ENCODE data around the gene MTX3. TPM values are rescaled to one million over a fixed set of nuclear protein-coding genes. Genes with fewer than 3 reads are reported as not detected.
A peak's percentile ranks its signal among the peaks of the same experiment; 100 is the strongest.

MTX3 gene
- total RNA-seq, 1 experiment from 2014 or later = 8.5 TPM

DNA sequence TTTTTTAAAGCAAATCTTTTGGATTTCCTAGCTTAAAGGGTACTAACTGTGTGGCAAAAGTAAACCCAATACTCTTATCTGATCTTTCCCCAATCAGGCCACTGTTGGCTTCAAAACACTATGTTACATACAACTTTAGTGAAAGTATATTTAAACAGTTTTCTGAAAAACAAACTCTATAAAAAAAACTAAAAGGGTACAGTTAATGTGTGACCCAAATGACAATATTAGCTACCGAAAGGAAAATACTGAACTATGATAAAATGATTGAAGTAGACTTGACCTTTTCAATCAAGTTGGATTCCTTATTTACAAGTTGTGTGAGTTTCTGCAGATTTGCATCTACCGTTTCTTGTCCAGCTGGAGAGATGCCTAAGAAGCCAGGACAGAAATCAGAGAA is 5.8 kb downstream of the MTX3 start:
- in situ Hi-C loops (cut with HindIII; ENCODE audit: low sequenced_read_pairs) = no loop called here
- no peak for DNase-seq (ENCODE audit: low spot score)

DNA sequence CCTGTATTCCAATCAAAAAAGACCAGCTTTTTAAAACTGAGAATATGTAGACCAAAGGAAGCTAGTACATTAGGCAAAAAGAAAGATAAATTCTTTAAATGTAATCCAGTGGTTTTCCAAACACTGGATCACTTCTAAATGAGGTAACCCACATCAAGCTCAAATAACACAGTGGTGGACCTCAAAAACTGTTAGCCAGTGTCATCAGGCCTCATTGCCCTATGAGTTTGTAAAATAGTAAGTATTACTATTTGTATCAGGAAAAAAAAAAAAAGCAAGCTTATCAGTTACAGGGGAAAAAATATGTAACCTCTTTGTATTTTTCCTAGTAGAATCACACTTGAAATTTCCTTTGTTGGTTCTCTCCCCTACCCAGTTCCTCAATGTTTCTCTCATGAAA is 6.7 kb downstream of the MTX3 start:
- DNase-seq (ENCODE audit: low spot score) = no peak
- in situ Hi-C loops (cut with HindIII; ENCODE audit: low sequenced_read_pairs) = no loop called here

DNA sequence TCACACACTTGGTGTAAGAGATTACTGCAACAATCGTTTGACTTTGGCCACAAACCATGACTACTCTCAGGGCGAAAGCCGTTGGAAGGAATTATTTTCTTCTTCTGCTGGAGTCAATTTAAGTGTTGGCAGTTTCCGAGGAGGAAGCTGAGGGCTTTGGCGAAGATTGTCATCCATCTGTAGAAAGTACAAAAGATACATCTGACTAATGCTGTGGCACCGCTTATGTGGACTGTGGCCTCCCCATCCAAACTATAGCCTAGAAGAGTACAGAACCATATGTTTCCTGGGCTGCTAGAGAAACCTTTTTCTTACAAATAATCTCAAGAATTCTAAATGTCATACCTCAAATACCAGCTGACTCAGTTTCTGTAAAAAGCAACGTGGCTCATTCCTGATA is 7.4 kb downstream of the MTX3 start:
- DNase-seq (ENCODE audit: low spot score) = no peak
- in situ Hi-C loops (cut with HindIII; ENCODE audit: low sequenced_read_pairs) = no loop called here

DNA sequence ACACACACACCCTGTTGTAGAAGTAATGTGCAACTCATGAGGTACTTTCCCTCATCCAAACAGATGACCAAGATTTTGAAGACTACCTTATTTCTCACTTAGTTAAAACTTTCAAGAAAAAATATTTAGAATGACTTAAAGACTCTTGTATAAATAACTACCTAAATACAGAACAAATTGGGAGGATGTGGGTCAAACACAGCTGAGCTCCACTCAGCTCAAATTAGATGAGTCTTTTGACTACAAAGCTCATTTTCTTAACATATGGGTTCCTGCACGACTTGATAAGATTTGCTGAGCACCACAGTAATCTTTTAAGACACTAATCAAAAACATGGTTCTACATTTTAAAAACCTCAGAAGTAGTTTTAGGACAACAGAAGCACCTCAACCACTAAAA is 8.9 kb downstream of the MTX3 start:
- DNase-seq (ENCODE audit: low spot score) = no peak
- in situ Hi-C loops (cut with HindIII; ENCODE audit: low sequenced_read_pairs) = no loop called here

DNA sequence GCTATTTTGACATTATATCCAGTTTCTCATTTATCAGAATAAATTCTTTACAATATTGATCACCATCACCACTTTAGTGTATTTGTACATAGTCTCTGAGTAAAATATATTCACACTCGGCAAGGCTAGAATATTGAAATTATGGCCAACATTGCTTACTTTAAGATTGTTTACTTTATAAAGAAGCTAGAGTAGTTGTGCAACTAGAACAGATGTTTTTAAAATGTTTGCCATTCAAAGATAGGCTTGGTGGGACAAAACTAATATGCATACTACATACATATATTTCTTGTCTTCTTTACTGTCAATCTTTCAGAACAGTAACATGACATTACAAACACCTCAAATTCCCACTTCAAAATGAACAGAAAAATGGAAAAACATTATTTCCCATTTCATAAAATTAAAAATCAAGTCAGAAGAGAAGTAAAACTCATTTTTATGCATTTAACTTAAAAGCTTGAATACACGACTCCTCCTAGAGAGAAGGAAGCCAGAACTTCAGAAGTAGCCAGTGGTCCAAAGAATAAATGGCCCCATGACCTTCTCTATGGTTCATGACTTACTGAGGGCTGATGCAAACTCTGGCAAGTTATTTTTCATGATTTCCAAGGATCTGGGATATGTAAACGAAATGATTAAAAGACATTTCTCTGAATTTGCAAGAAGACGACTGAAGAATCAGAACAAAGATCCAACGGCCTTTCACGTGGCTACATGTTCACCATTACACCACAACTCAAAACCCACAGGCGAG is 14.1 kb downstream of the MTX3 start:
- no peak for DNase-seq (ENCODE audit: low spot score)
- in situ Hi-C loops (cut with HindIII; ENCODE audit: low sequenced_read_pairs) = no loop called here

DNA sequence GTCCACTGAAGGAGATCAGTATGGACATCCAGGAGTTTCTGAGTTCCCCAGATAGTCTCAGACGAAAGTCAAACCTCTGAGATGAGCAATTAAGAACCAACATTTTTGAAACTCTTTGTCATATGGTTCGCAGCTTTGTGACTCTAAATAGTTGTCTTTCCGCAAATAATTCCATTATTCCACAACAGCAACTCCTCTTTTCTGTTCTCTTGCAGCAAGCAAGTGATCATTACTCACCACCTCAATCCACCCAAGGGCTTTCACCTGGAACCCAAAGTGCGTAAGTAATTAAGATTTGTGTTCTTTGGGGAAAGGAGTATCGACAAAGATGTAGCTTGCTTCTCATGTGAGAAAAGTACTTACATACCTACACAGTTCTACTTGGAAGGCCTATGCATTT is 15.6 kb downstream of the MTX3 start:
- in situ Hi-C loops (cut with HindIII; ENCODE audit: low sequenced_read_pairs) = no loop called here
- DNase-seq (ENCODE audit: low spot score) = no peak

DNA sequence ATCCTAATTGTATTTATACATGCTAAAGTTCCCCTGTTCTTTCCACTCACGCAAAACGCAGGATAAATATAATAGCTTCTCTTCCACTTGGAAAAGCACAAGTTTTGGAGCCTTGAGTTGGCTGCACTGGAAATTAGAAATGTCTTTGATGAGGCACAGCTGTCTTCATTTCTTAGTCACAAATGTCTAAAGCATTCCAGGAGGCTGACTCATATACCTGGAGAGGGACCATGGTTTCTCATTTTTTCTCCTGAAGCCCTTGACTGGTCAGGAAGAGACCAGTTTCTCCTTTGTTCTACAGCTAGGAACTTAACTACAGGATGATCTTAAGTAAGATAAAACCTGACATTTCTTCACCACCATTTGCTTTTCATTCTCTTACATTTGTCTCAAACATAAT is 16.2 kb downstream of the MTX3 start:
- in situ Hi-C loops (cut with HindIII; ENCODE audit: low sequenced_read_pairs) = no loop called here
- no peak for DNase-seq (ENCODE audit: low spot score)

DNA sequence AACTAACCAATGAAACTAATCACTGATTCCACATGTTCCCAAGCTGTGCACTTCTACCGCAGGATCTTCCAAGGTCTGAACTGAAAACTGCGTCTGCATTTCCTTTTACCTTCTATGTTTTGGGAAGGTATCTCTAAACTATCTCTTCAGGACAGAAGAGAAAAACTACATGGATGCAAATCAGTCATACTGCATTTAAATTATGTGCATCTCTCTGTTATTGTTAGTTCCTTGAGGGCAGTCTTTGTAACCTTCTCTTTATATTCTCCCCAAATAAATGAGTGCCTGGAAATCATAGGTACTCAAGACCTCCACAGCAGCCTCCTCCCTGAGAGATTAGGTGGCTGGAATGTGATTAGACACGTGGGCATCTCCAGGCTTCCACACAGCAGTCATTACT is 17.1 kb downstream of the MTX3 start:
- in situ Hi-C loops (cut with HindIII; ENCODE audit: low sequenced_read_pairs) = no loop called here
- no peak for DNase-seq (ENCODE audit: low spot score)

DNA sequence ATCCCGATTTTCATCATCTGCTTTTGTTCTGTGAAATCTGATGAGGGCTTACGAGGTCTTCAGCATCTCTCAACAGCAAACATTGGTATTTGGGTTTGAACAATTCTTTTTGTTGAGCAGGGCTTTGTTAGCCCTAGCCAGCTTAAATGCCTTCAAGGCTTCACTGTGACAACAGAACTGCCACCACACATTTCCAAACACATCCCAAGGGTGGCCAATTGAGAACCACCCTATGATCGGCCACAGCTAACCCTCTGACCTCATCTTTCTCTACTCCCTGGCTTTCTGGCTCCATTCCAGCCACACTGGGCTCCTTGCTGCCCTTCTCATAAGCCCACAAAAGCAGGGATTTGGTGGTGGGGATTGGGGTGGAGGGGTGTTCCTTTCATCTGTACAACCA is 17.6 kb downstream of the MTX3 start:
- no peak for DNase-seq (ENCODE audit: low spot score)
- in situ Hi-C loops (cut with HindIII; ENCODE audit: low sequenced_read_pairs) = no loop called here

DNA sequence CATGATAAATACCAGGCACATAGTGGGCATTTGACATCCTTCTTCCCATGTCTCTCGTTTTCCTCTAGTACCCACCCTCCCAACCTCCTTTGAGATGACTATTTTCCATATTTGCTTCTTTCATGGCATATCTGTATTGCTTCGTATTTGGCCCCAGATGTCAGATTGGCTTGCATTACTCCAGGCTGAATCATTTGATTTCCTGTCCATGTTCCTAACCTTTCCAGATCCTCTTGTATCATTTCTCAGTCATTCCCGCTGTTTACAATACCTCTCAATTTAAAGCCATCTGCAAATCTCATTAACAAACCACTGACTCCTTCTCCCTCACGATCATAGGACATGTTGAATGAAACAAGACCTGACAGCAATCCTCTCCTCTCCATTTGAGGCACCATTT is 19.9 kb downstream of the MTX3 start:
- in situ Hi-C loops (cut with HindIII; ENCODE audit: low sequenced_read_pairs) = no loop called here

DNA sequence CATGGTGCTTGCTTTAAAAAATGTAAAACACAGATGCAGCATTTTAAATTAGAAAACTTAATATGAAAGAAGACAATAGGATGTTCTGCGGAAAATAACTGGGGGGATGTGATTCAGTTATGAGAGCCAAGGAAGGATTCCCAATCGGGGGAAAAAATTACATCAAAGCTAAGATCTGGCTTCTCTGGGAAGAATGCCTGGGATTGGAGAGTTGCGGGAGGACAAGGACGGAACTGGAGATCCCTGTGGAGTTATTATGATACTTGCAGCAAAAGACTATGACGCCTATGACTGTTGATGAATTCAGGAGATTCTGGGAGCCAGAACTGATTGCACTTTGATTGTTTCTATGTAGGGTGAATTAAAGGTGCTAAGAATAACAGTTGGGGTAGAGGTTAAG is 24.6 kb downstream of the MTX3 start:
- in situ Hi-C loops (cut with HindIII; ENCODE audit: low sequenced_read_pairs) = no loop called here
- DNase-seq (ENCODE audit: low spot score) = no peak

More for the DNA sequence above, 19.9 kb downstream of the MTX3 start:
- DNase-seq (ENCODE audit: low spot score) = no peak

DNA sequence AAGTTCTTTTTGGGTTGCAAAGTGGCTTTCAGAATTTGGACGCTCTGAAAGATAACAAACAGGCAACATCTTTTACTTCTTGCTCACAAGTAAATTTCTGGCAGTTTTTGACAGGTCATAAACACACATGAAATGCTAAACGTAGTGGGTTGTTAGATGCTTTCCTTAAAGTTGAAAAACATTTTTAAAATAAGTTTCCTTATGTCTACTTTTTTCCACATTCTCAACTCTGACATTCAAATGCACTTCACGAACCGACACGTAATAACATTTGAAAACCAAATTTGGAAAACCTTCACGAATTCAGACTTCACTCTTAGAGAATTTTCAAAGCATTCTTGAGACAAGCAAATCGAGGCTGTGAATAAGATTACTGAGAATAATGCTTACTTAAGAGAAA is 26.9 kb downstream of the MTX3 start:
- in situ Hi-C loops (cut with HindIII; ENCODE audit: low sequenced_read_pairs) = no loop called here
- DNase-seq (ENCODE audit: low spot score) = no peak

DNA sequence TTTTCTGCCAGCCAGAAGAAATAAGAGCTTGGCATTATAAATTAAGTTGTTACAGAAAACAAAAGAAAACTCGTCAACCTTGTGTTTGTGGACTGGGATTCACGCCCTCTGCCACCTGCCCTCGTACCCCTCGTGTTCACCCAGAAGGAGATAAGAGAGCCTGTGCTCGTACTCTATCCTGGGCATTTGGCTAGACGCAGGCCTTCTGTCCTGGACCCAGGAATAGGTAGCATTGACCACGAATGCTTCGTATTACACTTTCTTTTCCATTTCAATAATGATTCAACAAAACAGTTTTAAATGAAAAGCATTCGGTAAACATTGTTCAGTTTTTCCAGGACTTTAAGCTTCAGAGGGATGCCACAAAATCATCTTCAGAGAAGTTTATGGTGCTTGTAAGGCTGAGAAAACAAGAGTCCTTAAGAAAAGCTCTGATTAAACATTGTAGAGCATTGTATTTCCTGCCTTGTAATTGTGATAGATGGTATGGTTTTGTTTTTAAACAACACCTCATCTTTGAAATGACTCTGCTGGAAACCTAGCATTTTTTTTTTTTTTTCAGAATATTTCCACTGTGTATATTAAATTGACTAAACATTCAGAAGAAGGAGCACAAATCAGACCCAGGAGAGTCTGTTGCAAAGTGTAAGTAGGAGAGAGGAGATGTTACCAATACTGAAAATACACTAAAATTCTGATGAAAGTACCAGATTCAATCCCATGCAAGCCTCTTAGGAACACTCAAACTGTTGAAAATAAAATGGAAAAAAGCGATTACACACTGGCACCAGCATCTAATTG is 27.6 kb downstream of the MTX3 start:
- DNase-seq (ENCODE audit: low spot score) = peak; percentile 3
- in situ Hi-C loops (cut with HindIII; ENCODE audit: low sequenced_read_pairs) = no loop called here

DNA sequence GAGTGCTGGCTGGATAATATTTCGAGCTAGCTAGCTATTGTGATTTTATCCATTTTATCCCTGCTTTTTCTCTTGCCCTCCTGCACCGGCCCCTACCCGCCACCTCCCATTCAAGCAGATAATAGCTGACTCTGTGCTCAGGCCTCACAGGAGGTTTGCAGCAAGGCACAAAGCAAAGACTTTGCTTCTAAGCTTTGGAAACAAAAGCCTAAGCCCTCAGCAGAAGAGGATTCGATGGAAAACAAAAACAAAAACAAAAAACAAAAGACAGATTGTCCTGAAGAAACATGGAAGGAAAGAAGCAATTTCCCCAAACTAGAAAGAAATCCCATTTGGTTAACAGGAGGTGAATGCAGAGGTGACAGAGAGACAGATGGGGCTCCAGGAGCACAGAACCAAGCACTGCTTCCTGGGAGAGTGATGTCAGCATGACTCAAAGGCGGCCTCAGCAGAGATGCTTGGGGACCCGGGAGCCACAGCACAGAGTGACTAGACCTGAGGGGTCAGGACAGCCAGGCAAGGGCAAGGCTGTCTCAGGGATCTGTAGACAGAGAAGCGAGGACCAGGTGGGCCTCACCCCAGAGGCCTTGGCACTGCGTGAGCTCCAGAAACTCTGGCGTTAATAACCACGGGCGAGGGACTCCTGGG is 28.4 kb downstream of the MTX3 start:
- in situ Hi-C loops (cut with HindIII; ENCODE audit: low sequenced_read_pairs) = no loop called here
- DNase-seq (ENCODE audit: low spot score) = peak; percentile 8

DNA sequence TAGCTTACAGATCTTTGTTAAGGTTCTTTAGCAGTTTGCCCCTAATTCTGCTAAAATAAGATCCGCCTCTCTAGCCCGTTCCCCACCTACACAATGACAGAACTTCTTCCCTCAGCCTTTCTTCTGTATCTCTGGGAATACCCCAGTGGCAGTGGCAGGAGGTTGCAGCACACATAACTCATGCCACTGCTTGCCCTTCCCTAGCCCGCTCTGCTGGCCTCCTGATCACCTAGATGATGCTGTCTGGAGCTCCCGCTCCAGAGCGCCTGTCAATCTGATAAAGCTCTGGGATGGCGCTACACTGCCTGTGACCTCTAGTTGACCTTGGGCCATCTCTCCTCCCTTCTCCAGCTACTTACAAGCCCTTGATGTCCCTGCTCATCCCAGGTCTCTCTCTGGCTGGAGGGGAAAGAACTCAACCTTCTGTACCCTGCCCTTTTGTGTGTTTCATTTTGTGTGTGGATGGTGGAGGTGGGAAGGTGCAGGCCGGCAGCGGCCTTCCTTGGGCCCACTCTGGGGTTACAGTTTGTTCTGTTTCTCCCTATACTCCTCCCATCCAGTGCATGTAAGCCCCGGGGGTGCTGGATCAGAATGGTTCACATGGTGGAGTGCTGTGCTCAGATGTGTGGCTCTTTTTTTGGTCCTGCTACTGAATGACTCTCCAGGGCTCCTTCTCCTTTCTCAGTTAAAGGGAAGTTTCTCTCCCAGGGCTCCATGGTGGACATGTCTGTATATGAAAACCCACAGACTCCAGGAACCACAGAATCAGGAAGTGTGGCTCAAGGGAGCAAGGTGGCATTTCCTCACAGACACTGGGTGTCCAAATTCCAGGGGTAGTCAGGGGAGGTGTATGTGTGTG is 29.1 kb downstream of the MTX3 start:
- in situ Hi-C loops (cut with HindIII; ENCODE audit: low sequenced_read_pairs) = no loop called here
- DNase-seq (ENCODE audit: low spot score) = no peak

DNA sequence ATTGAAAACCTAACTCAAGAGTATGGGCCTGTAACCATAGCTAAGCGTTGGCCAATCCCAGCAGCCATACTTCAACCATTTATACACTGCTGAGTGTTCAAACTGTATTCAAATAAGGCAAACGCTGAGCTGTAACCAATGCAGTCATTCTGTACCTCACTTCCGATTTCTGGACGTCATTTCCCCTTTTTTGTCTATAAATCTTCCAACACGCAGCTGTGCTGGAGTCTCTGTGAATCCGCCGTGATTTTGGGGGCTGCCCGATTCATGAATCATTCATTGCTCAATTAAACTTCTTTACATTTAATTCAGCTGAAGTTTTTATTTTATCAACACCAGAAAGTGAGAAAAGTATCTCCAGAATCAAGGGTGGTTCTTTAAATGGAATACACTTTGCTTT is 31.7 kb downstream of the MTX3 start:
- DNase-seq (ENCODE audit: low spot score) = no peak
- in situ Hi-C loops (cut with HindIII; ENCODE audit: low sequenced_read_pairs) = no loop called here

DNA sequence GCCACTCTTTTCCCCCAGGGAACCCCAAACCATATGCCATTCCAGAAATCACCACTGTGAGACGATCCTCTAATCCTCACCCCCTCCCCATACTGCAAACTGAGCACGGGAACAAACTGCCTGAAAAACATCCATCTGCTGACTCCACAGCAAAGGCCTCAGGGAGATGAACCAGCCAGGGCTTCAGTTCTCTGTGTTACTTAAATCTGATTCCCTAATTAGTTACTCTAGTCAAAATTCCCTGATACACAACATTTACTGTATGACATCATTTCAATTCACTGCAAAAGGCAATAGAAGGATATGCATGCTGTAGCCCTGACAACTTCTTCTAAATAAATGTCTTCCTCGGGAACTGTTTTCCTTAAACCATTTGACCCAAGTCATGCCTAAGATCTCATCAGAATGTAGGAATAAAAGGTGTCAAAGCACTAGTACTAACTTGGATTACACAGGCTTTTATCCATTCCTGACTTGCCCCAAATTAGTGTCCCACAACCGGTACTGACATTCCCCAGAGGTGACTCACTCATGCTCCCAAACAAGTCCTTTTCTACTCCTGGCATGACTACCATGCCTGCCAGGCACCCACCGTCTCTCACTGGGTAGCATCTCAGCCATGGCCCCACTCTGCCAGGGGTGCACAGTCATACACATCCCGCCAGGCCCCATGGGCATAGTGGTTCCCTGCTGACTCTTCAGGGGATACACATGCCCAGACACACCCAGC is 35.0 kb downstream of the MTX3 start:
- in situ Hi-C loops (cut with HindIII; ENCODE audit: low sequenced_read_pairs) = no loop called here

DNA sequence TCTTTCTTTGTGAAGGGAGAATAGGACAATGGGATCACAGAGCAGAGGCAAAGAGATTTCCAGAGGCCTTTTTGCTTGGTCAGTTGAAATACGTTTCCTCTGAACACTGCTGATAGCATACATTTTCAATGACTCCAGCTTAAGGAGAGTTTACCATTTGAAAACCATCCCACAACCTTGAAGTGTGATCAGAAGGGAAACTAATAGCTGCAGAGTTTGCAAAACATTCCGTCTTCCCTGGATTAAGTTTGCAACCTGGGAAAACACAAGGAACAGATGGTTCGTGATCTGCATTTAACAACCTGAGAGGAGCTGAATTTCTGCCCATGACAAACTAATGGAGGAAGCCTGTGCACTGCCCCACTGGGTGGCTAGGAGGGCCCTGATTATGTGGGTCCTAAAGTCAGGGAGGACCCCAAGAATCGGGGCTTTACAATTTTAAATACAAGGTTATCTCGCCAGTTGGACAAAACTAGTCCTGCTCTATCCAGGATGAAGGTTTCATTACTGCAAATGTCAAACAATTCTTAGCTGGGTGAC is 35.6 kb downstream of the MTX3 start:
- DNase-seq (ENCODE audit: low spot score) = no peak
- in situ Hi-C loops (cut with HindIII; ENCODE audit: low sequenced_read_pairs) = no loop called here

More for the DNA sequence above, 35.0 kb downstream of the MTX3 start:
- DNase-seq (ENCODE audit: low spot score) = no peak

DNA sequence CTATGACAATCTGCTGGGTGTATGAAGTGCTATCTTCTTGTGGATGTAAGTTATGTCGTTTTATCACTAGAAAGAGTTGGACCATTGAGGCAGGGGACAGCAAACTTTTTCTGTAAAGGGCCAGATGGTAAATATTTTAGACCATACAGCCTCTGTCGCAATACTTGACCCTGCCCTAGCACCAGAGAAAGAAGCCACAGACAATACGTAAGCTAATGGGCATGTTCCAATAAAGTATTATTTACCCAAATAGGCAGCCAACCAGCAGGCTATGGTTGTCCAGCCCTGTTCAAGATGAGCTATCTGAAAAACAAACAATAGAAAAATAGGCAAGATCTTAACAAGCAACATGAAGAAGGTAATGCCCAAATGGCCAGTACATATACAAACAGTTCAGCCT is 36.4 kb downstream of the MTX3 start:
- in situ Hi-C loops (cut with HindIII; ENCODE audit: low sequenced_read_pairs) = no loop called here
- no peak for DNase-seq (ENCODE audit: low spot score)

All from G401 (cell line).